Measurements from ENCODE around the gene CLDN20. TPM values are rescaled to one million over a fixed set of nuclear protein-coding genes. Genes with fewer than 3 reads are reported as not detected.
A peak's percentile ranks its signal among the peaks of the same experiment; 100 is the strongest.

The CLDN20 gene
- polyA plus RNA-seq, 2 of the 4 experiments (the other 2 are of a cell fraction): not detected

- no peak for TF ChIP-seq REST (IDR thresholded peaks at IDR 0.05)
- TF ChIP-seq RFX5 (IDR thresholded peaks at IDR 0.05): no peak
- TF ChIP-seq RARB (CRISPR knock-in tag; IDR thresholded peaks at IDR 0.05): no peak
- TF ChIP-seq BCL3 (IDR thresholded peaks at IDR 0.05): peak; percentile 3; the same call in 1 of the 3 replicates
- no peak for TF ChIP-seq CEBPB (IDR thresholded peaks at IDR 0.05)
- no peak for TF ChIP-seq TFCP2L1 (CRISPR knock-in tag; IDR thresholded peaks at IDR 0.05)
- TF ChIP-seq HES2 (IDR thresholded peaks at IDR 0.05): no peak
- no peak for TF ChIP-seq PBX3 (IDR thresholded peaks at IDR 0.05)
- no peak for TF ChIP-seq HEYL (CRISPR knock-in tag; IDR thresholded peaks at IDR 0.05)
- no peak for TF ChIP-seq ZFP36 (IDR thresholded peaks at IDR 0.05; ENCODE audit: borderline replicate concordance, partially characterized antibody)
- no peak for TF ChIP-seq MYC (IDR thresholded peaks at IDR 0.05; ENCODE audit: borderline replicate concordance, low read length)
These were observed 50.4 kb downstream of the CLDN20 start, which contains the start of gene TFB1M (continued) for GRCh38 chr6:155314092-155314772.

GRCh38 chr6:155314773-155315515 lies 51.1 kb downstream of the CLDN20 start:
- Histone ChIP-seq H3K9me3 (no peaks in the 10 kb centered on the region), H3K27ac (peak overlapping the region; percentile 87 to 89), H3K4me1 (peaks cover 18% of the 10 kb centered on the region; the same call in 1 of the 3 replicates), H3K4me3 (peak overlapping the region; percentile 53), H3K4me2 (peak overlapping the region; percentile 94)
- FAIRE-seq: peak; percentile 36
- CTCF ChIA-PET: interaction anchor here (0.6 to 0.7 kb wide), 2 partner anchors 298 to 383 kb away, joined by 3 to 4 read pairs; no protein-coding TSS in a partner anchor
- ATAC-seq: peak; percentile 78 to 86
- POLR2A ChIA-PET: interaction anchor here (0.6 to 1.1 kb wide), 6 partner anchors 13 to 1471 kb away, joined by 3 to 7 read pairs (median 4); no protein-coding TSS in a partner anchor
- peak; percentile 25 to 88 for DNase-seq (ENCODE audit: low read depth in 1 of 2, low spot score in 1 of 2)
- under 1% methylated on average over 19 of the region's 20 CpGs for WGBS (ENCODE audit: missing lambda C conversion rate)
- TF ChIP-seq RARB (CRISPR knock-in tag; IDR thresholded peaks at IDR 0.05) (no peak), CEBPB (IDR thresholded peaks at IDR 0.05) (peak in 1 of 2 experiments; percentile 68; a peak in 2 of 4 replicates), HOXA7 (CRISPR knock-in tag; IDR thresholded peaks at IDR 0.05) (no peak), MYC (IDR thresholded peaks at IDR 0.05; ENCODE audit: borderline replicate concordance, low read length) (peak; percentile 55; the same call in 1 of the 2 replicates), GATA3 (IDR thresholded peaks at IDR 0.05; ENCODE audit: borderline replicate concordance) (no peak; the same call in 1 of the 2 replicates), ESRRA (IDR thresholded peaks at IDR 0.05; ENCODE audit: borderline replicate concordance, low read length) (no peak), FOXS1 (CRISPR knock-in tag; IDR thresholded peaks at IDR 0.05) (no peak), BHLHE40 (IDR thresholded peaks at IDR 0.05; ENCODE audit: low read depth, low read length) (peak; percentile 83), CHD4 (IDR thresholded peaks at IDR 0.05; ENCODE audit: borderline replicate concordance) (peak; percentile 81), EHMT2 (IDR thresholded peaks at IDR 0.05; ENCODE audit: low read depth) (no peak), PHF8 (IDR thresholded peaks at IDR 0.05; ENCODE audit: borderline replicate concordance, low read depth) (no peak), USF2 (IDR thresholded peaks at IDR 0.05) (peak; percentile 87), POLR2A (IDR thresholded peaks at IDR 0.05; ENCODE audit: low read length) (no peak), NPAS2 (CRISPR knock-in tag; IDR thresholded peaks at IDR 0.05; ENCODE audit: borderline replicate concordance) (no peak), FOSL2 (IDR thresholded peaks at IDR 0.05) (no peak), FOSL2 (CRISPR knock-in tag; IDR thresholded peaks at IDR 0.05) (no peak), MAZ (IDR thresholded peaks at IDR 0.05; ENCODE audit: borderline replicate concordance, low read depth, low read length) (no peak), ZFP36 (IDR thresholded peaks at IDR 0.05; ENCODE audit: borderline replicate concordance, partially characterized antibody) (no peak), NR3C1 (IDR thresholded peaks at IDR 0.05) (no peak), CTCF (IDR thresholded peaks at IDR 0.05) (no peak), JUN (IDR thresholded peaks at IDR 0.05) (peak; percentile 65 to 88; a peak in 3 of 5 replicates)
